ENCODE data around the gene CACNA1A.
"Not testable (repeated sequence)": the region's sequence is repeated elsewhere in the genome, so short reads cannot be mapped to it uniquely, and the experiment has no call there.

CACNA1A gene

DNA sequence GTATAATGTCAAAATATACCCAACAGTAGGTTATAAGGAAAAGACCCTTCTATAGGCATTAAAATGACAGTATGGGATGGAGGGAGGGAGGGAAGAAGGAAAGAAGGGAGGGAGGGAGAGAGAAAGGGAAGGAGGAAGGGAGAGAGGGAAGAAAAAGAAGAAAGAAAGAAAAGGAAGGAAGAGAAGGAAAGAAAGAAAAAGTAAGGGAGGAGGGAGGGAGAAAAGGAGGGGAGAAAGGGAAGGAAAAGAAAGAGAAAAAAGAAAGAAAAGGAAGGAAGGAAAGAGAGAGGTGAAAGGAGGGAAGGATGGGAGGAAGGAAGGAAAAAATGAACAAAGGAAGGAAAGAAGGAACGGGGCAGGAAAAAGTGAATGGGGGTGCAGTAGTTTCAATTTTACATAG, 35.3 kb upstream of the CACNA1A start:
- DNase-seq (ENCODE audit: low spot score) = no peak
- TF ChIP-seq, protein P1, sequence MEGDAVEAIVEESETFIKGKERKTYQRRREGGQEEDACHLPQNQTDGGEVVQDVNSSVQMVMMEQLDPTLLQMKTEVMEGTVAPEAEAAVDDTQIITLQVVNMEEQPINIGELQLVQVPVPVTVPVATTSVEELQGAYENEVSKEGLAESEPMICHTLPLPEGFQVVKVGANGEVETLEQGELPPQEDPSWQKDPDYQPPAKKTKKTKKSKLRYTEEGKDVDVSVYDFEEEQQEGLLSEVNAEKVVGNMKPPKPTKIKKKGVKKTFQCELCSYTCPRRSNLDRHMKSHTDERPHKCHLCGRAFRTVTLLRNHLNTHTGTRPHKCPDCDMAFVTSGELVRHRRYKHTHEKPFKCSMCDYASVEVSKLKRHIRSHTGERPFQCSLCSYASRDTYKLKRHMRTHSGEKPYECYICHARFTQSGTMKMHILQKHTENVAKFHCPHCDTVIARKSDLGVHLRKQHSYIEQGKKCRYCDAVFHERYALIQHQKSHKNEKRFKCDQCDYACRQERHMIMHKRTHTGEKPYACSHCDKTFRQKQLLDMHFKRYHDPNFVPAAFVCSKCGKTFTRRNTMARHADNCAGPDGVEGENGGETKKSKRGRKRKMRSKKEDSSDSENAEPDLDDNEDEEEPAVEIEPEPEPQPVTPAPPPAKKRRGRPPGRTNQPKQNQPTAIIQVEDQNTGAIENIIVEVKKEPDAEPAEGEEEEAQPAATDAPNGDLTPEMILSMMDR (IDR thresholded peaks at IDR 0.05; ENCODE audit: extremely low read depth, insufficient read depth, missing control alignments) = no peak
- in situ Hi-C loops (cut with MboI; ENCODE audit: low pct_unique_long_range_greater_than_20kb, low sequenced_read_pairs, unreplicated experiment) = no loop called here

- TF ChIP-seq, protein P1 (IDR thresholded peaks at IDR 0.05; ENCODE audit: extremely low read depth, insufficient read depth, missing control alignments) = no peak
- in situ Hi-C loops (cut with MboI; ENCODE audit: low pct_unique_long_range_greater_than_20kb, low sequenced_read_pairs, unreplicated experiment) = no loop called here
- no peak for DNase-seq (ENCODE audit: low spot score)
Observed at GRCh38 chr19:13539332-13539731, 33.1 kb upstream of the CACNA1A start.

DNA sequence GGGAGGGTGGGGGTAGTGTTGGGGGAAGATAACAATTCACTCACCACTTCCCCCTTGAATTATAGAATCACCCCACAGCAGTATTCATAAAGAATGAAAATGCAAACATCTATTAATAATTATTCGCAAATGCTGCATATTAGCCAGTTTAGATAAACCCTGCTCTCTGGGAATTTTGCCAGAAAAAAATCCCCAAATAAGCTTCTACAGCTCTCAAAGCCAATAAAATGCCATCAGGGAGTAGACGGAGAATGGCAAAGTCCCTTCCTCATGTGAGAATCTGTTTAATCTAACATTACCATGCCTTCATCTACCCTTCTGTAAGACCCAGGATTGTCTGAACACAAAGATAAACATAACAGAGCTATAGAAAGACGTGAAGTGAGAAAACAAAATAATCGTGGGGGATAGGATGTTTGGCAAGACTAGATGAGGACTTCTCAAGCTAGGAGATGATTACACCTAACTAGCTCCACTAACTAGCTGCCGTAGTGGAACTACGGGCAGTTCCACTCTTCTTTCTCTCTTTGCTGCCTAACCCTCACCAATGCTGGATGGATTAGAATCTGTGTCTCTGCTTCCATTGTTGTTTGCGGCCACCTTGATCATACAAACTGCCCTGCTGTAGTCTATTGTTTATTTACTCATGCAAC, 32.4 kb upstream of the CACNA1A start:
- TF ChIP-seq, protein P1 (IDR thresholded peaks at IDR 0.05; ENCODE audit: extremely low read depth, insufficient read depth, missing control alignments) = no peak
- in situ Hi-C loops (cut with MboI; ENCODE audit: low pct_unique_long_range_greater_than_20kb, low sequenced_read_pairs, unreplicated experiment) = no loop called here
- DNase-seq (ENCODE audit: low spot score) = no peak

- TF ChIP-seq, protein P1 (IDR thresholded peaks at IDR 0.05; ENCODE audit: extremely low read depth, insufficient read depth, missing control alignments) = no peak
- no peak for DNase-seq (ENCODE audit: low spot score)
- in situ Hi-C loops (cut with MboI; ENCODE audit: low pct_unique_long_range_greater_than_20kb, low sequenced_read_pairs, unreplicated experiment) = no loop called here
Observed at GRCh38 chr19:13537454-13537853, 31.2 kb upstream of the CACNA1A start.

DNA sequence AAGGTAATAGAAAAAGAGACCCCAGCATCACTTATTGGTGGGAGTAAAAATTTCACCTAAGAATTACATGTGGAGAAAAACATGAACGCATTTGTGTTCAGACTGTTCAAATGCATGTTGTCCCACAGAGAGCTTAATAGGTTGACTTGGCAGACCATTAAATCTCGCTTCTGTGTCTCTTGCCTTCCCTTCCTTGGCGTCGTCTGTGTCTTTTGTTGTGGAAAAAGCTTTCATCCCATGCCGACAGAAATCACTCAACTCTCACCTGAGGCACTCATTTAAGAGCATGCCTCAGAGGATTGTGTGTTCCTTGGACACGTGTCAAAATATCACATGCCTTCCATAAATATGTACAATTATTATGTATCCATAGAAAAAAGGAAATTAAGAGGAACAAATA, 24.4 kb upstream of the CACNA1A start:
- TF ChIP-seq, protein P1 (IDR thresholded peaks at IDR 0.05; ENCODE audit: extremely low read depth, insufficient read depth, missing control alignments) = no peak
- in situ Hi-C loops (cut with MboI; ENCODE audit: low pct_unique_long_range_greater_than_20kb, low sequenced_read_pairs, unreplicated experiment) = no loop called here
- no peak for DNase-seq (ENCODE audit: low spot score)

- in situ Hi-C loops (cut with MboI; ENCODE audit: low pct_unique_long_range_greater_than_20kb, low sequenced_read_pairs, unreplicated experiment); DNase-seq (ENCODE audit: low spot score): not testable (repeated sequence)
Observed at GRCh38 chr19:13529721-13530120, 23.4 kb upstream of the CACNA1A start.

- in situ Hi-C loops (cut with MboI; ENCODE audit: low pct_unique_long_range_greater_than_20kb, low sequenced_read_pairs, unreplicated experiment) = no loop called here
- no peak for DNase-seq (ENCODE audit: low spot score)
- TF ChIP-seq, protein P1 (IDR thresholded peaks at IDR 0.05; ENCODE audit: extremely low read depth, insufficient read depth, missing control alignments) = peak; percentile 40
Observed at GRCh38 chr19:13526552-13526951, 20.3 kb upstream of the CACNA1A start.

All from GM13977 (cell line).